ENCODE results near the gene HTR3D.

HTR3D gene

GRCh38 chr3:184039414-184039813, 7.9 kb downstream of the HTR3D start:
- H3K27ac ChIP-seq: no peak overlapping the region
- no peak for TF ChIP-seq ZFX (IDR thresholded peaks at IDR 0.05)
- no peak for TF ChIP-seq CTCF (conservative IDR thresholded peaks at IDR 0.05)

GRCh38 chr3:184040010-184040409, 8.5 kb downstream of the HTR3D start:
- no peak overlapping the region for H3K27ac ChIP-seq

GRCh38 chr3:184042617-184043016, 11.1 kb downstream of the HTR3D start:
- no peak overlapping the region for H3K27ac ChIP-seq
- no peak for TF ChIP-seq ZFX (IDR thresholded peaks at IDR 0.05)
- TF ChIP-seq CTCF (conservative IDR thresholded peaks at IDR 0.05): no peak

More at GRCh38 chr3:184040010-184040409, 8.5 kb downstream of the HTR3D start:
- TF ChIP-seq ZFX (IDR thresholded peaks at IDR 0.05) (no peak), CTCF (conservative IDR thresholded peaks at IDR 0.05) (no peak; the same call in 1 of the 2 replicates)

GRCh38 chr3:184045995-184046394, 14.5 kb downstream of the HTR3D start:
- TF ChIP-seq ZFX (IDR thresholded peaks at IDR 0.05) (no peak), CTCF (conservative IDR thresholded peaks at IDR 0.05) (no peak)
- H3K27ac ChIP-seq: no peak overlapping the region

- TF ChIP-seq CTCF (conservative IDR thresholded peaks at IDR 0.05) (no peak), ZFX (IDR thresholded peaks at IDR 0.05) (no peak)
- H3K27ac ChIP-seq: peak overlapping the region; percentile 29
Measured at GRCh38 chr3:184050217-184050847, 18.8 kb downstream of the HTR3D start.

- TF ChIP-seq ZFX (IDR thresholded peaks at IDR 0.05): no peak
- no peak for TF ChIP-seq CTCF (conservative IDR thresholded peaks at IDR 0.05)
- no peak within 1 kb of the TSS for H3K27ac ChIP-seq
Measured at GRCh38 chr3:184052767-184053166, 21.2 kb downstream of the HTR3D start, which contains the start of gene HTR3C. Gene HTR3C, plus strand, starts transcription at chr3:184053047. Its CDS starts 34 bp downstream, at chr3:184053081.

- TF ChIP-seq ZFX (IDR thresholded peaks at IDR 0.05): no peak
- no peak for TF ChIP-seq CTCF (conservative IDR thresholded peaks at IDR 0.05)
- H3K27ac ChIP-seq: no peak overlapping the region
Measured at GRCh38 chr3:184058029-184058428, 26.5 kb downstream of the HTR3D start.
